IPS-15b (cell line): ENCODE data around the gene PCDH8.

Source experiments
- H3K27me3 ChIP-seq: one replicate; pipeline ENCODE4 v1.6.1; 2013; ENCODE audit warnings: low read length; ENCODE audit not compliant: control insufficient read depth, insufficient read depth
- H3K36me3 ChIP-seq: one replicate; pipeline ENCODE4 v1.6.1; 2013; ENCODE audit warnings: low read length; ENCODE audit not compliant: control insufficient read depth, insufficient read depth
- H3K4me1 ChIP-seq: one replicate; pipeline ENCODE4 v1.6.1; 2013; ENCODE audit warnings: mild to moderate bottlenecking, low read length; ENCODE audit not compliant: control insufficient read depth, insufficient read depth
- H3K4me3 ChIP-seq: one replicate; pipeline ENCODE4 v1.5.1; 2013; ENCODE audit warnings: low read depth, low read length
- H3K9ac ChIP-seq: one replicate; pipeline ENCODE4 v1.6.1; 2013; ENCODE audit warnings: low read depth, mild to moderate bottlenecking, low read length
- H3K9me3 ChIP-seq: one replicate; pipeline ENCODE4 v1.6.1; 2013; ENCODE audit warnings: mild to moderate bottlenecking, low read length; ENCODE audit not compliant: control insufficient read depth, insufficient read depth

PCDH8 gene, protein sequence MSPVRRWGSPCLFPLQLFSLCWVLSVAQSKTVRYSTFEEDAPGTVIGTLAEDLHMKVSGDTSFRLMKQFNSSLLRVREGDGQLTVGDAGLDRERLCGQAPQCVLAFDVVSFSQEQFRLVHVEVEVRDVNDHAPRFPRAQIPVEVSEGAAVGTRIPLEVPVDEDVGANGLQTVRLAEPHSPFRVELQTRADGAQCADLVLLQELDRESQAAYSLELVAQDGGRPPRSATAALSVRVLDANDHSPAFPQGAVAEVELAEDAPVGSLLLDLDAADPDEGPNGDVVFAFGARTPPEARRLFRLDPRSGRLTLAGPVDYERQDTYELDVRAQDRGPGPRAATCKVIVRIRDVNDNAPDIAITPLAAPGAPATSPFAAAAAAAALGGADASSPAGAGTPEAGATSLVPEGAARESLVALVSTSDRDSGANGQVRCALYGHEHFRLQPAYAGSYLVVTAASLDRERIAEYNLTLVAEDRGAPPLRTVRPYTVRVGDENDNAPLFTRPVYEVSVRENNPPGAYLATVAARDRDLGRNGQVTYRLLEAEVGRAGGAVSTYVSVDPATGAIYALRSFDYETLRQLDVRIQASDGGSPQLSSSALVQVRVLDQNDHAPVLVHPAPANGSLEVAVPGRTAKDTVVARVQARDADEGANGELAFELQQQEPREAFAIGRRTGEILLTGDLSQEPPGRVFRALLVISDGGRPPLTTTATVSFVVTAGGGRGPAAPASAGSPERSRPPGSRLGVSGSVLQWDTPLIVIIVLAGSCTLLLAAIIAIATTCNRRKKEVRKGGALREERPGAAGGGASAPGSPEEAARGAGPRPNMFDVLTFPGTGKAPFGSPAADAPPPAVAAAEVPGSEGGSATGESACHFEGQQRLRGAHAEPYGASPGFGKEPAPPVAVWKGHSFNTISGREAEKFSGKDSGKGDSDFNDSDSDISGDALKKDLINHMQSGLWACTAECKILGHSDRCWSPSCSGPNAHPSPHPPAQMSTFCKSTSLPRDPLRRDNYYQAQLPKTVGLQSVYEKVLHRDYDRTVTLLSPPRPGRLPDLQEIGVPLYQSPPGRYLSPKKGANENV

GRCh38 chr13:52848455-52849195, at the start of gene PCDH8:
TSS of gene PCDH8 (minus strand) at chr13:52848640. CDS start at chr13:52848436, 204 bp downstream.
- Histone ChIP-seq H3K36me3 (peaks cover 11% of the 10 kb centered on the region), H3K4me1 (peaks cover 16% of the 10 kb centered on the region), H3K9me3 (no peaks in the 10 kb centered on the region), H3K9ac (no peak within 1 kb of the TSS), H3K4me3 (peak within 1 kb of the TSS; percentile 76), H3K27me3 (peaks cover 50% of the 10 kb centered on the region)

GRCh38 chr13:52896827-52897659, 48.6 kb upstream of the PCDH8 start:
- H3K9me3 ChIP-seq: no peaks in the 10 kb centered on the region
- peaks cover 18% of the 10 kb centered on the region for H3K4me1 ChIP-seq
- H3K27me3 ChIP-seq: peaks cover 24% of the 10 kb centered on the region
- no peak overlapping the region for H3K9ac ChIP-seq
- H3K4me3 ChIP-seq: no peak overlapping the region
- no peaks in the 10 kb centered on the region for H3K36me3 ChIP-seq

GRCh38 chr13:52894413-52894812, 46.0 kb upstream of the PCDH8 start:
- Histone ChIP-seq H3K9me3 (no peaks in the 10 kb centered on the region), H3K4me3 (no peak overlapping the region), H3K36me3 (no peaks in the 10 kb centered on the region), H3K27me3 (peaks cover 21% of the 10 kb centered on the region), H3K4me1 (peaks cover 19% of the 10 kb centered on the region), H3K9ac (no peak overlapping the region)

- peaks cover 21% of the 10 kb centered on the region for H3K27me3 ChIP-seq
- no peaks in the 10 kb centered on the region for H3K36me3 ChIP-seq
- H3K4me1 ChIP-seq: peaks cover 19% of the 10 kb centered on the region
- H3K9me3 ChIP-seq: no peaks in the 10 kb centered on the region
- H3K4me3 ChIP-seq: no peak overlapping the region
- H3K9ac ChIP-seq: no peak overlapping the region
Observed at GRCh38 chr13:52892925-52893324, 44.5 kb upstream of the PCDH8 start.

- Histone ChIP-seq H3K9ac (no peak overlapping the region), H3K4me3 (no peak overlapping the region), H3K36me3 (no peaks in the 10 kb centered on the region), H3K27me3 (peaks cover 21% of the 10 kb centered on the region), H3K9me3 (no peaks in the 10 kb centered on the region), H3K4me1 (peaks cover 15% of the 10 kb centered on the region)
Observed at GRCh38 chr13:52891706-52892105, 43.3 kb upstream of the PCDH8 start.

DNA sequence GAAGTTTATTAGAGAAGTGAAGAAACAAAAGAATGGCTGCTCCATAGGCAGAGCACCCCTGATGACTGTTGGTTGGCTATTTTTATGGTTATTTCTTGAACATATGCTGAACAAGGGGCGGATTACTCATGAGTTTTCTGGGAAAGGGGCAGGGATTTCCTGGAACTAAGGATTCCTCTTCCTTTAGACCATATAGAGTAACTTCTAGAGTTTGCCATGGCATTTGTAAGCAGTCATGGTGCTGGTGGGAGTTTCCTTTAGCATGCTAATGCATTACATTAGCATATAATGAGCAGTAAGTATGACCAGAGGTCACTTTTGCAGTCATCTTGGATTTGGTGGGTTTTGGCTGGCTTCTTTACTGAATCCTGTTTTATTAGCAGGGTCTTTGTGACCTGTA, 38.7 kb upstream of the PCDH8 start:
- H3K27me3 ChIP-seq: peaks cover 28% of the 10 kb centered on the region
- H3K4me3 ChIP-seq: no peak overlapping the region
- H3K9me3 ChIP-seq: no peaks in the 10 kb centered on the region
- H3K36me3 ChIP-seq: no peaks in the 10 kb centered on the region
- H3K9ac ChIP-seq: no peak overlapping the region
- H3K4me1 ChIP-seq: peaks cover 14% of the 10 kb centered on the region

DNA sequence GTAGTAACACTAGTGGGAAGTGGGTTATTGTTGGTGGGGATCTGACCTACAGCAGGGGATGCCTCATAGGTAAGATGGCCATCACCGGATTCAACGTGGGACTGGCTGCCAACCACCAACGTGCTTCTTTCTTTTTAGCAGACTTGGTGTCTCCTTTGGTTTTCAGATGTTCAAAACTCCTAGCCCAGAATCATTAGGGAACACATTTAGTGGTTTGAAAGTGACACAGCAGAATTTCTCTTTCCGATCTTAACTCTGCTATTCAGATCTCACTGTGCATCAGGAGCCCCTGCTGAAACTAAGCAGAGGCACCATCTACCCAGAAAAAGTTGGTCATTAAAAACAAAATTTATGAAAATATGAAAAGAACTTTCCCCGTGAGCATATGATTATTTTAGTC, 36.7 kb upstream of the PCDH8 start:
- peaks cover 22% of the 10 kb centered on the region for H3K4me1 ChIP-seq

DNA sequence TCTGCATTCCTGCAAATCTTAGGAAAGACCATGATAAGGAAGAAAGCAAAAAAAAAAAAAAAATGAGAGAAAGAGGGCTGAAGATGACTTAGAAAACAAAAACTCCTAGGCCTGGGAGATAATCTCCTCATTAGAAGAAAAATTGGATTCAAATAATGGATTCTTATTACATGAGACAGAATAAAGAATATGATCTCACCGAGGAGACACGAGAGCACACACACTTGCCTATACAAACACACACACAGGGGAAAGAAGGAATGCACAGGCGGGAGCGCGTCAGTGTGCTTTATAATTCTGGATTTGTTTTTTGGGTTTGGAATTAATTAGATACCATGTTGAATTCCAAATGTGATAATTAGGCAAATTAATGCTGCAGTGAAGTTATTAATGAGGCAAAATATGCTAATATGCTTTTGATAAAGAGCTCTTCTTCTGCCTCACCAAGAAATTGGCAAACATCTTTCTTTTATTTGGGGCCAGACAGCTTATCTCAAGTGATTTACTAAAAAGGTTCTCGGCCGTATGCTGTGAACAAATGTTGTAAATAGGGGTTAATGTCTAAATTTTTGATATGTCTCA, 36.1 kb upstream of the PCDH8 start:
- Histone ChIP-seq H3K4me3 (no peak overlapping the region), H3K9ac (no peak overlapping the region), H3K36me3 (no peaks in the 10 kb centered on the region), H3K4me1 (peaks cover 27% of the 10 kb centered on the region), H3K27me3 (peaks cover 45% of the 10 kb centered on the region), H3K9me3 (no peaks in the 10 kb centered on the region)

More for the DNA sequence above, 36.7 kb upstream of the PCDH8 start:
- no peaks in the 10 kb centered on the region for H3K36me3 ChIP-seq
- peaks cover 43% of the 10 kb centered on the region for H3K27me3 ChIP-seq
- no peaks in the 10 kb centered on the region for H3K9me3 ChIP-seq
- no peak overlapping the region for H3K9ac ChIP-seq
- H3K4me3 ChIP-seq: no peak overlapping the region

- no peaks in the 10 kb centered on the region for H3K9me3 ChIP-seq
- no peaks in the 10 kb centered on the region for H3K36me3 ChIP-seq
- H3K9ac ChIP-seq: no peak overlapping the region
- H3K4me3 ChIP-seq: no peak overlapping the region
- H3K27me3 ChIP-seq: peaks cover 49% of the 10 kb centered on the region
- peaks cover 27% of the 10 kb centered on the region for H3K4me1 ChIP-seq
Observed at GRCh38 chr13:52882785-52883184, 34.3 kb upstream of the PCDH8 start.

- Histone ChIP-seq H3K27me3 (peaks cover 47% of the 10 kb centered on the region), H3K4me3 (no peak overlapping the region), H3K4me1 (peaks cover 27% of the 10 kb centered on the region), H3K36me3 (no peaks in the 10 kb centered on the region), H3K9me3 (no peaks in the 10 kb centered on the region), H3K9ac (no peak overlapping the region)
Observed at GRCh38 chr13:52879950-52880741, 31.7 kb upstream of the PCDH8 start.
